HEK293 (cell line): ENCODE measurements around the gene PHAF1.

Experiments used
- CTCF ChIA-PET: fragments of 350-600 bp; formaldehyde crosslinking; extraction: SDS; loops from one replicate; lab custom pipeline; 2021; ENCODE audit warnings: antibody characterized with exemption; lab: Yijun Ruan, JAX
- POLR2A ChIA-PET: fragments of 300-600 bp; formaldehyde crosslinking; extraction: SDS; loops from one replicate; lab custom pipeline; 2020; ENCODE audit warnings: antibody characterized with exemption, inconsistent platforms; lab: Yijun Ruan, JAX
- H3K27ac ChIP-seq: fragments of 200-500 bp; sonication (Bioruptor generic); 2 replicates; pipeline ENCODE4 v1.5.1; 2014; ENCODE audit warnings: low read depth, low read length, control low read depth, inconsistent platforms; ENCODE audit errors: extremely low read depth
- H3K36me3 ChIP-seq, 2 experiments: fragments of 200-500 bp in 1 of 2; sonication (Bioruptor generic) in 1 of 2; 1 replicate in 1 of 2; 2 replicates in 1 of 2; pipeline ENCODE4 v1.5.1; 2014 to 2017; ENCODE audit warnings: inconsistent platforms in 2 of 2, low read length in 2 of 2; ENCODE audit not compliant: control insufficient read depth in 2 of 2, insufficient read depth in 1 of 2
- H3K4me1 ChIP-seq: fragments of 200-500 bp; sonication (Bioruptor generic); 2 replicates; pipeline ENCODE4 v1.5.1; 2014; ENCODE audit warnings: mild to moderate bottlenecking, low read length, inconsistent platforms; ENCODE audit not compliant: control insufficient read depth, insufficient read depth
- H3K4me3 ChIP-seq: 2 replicates; pipeline ENCODE4 v1.5.1; 2011; ENCODE audit warnings: low read depth, mild to moderate bottlenecking, control low read depth, low read length, moderate library complexity
- H3K9me3 ChIP-seq: fragments of 200-500 bp; sonication (Bioruptor generic); 2 replicates; pipeline ENCODE4 v1.5.1; 2014; ENCODE audit warnings: low read depth, low read length, inconsistent platforms; ENCODE audit not compliant: control insufficient read depth, insufficient read depth
- GFI1B ChIP-seq: fragments of 450-650 bp; formaldehyde crosslinking; IDR thresholded peaks from 2 replicates; pipeline ENCODE4 v1.5.1; 2016; ENCODE audit warnings: missing biosample characterization, missing genetic modification characterization
- GLI4 ChIP-seq: fragments of 450-650 bp; formaldehyde crosslinking; IDR thresholded peaks from 2 replicates; pipeline ENCODE4 v1.5.1; 2016; ENCODE audit warnings: missing biosample characterization, missing genetic modification characterization
- OSR2 ChIP-seq: fragments of 450-650 bp; formaldehyde crosslinking; IDR thresholded peaks from 2 replicates; pipeline ENCODE4 v1.5.1; 2016; ENCODE audit warnings: missing biosample characterization, missing genetic modification characterization
- ZBTB1 ChIP-seq: fragments of 450-650 bp; formaldehyde crosslinking; IDR thresholded peaks from 2 replicates; pipeline ENCODE4 v1.5.1; 2016; ENCODE audit warnings: missing biosample characterization, missing genetic modification characterization
- ZNF184 ChIP-seq: fragments of 450-650 bp; IDR thresholded peaks from 2 replicates; pipeline ENCODE4 v1.5.1; 2018; ENCODE audit warnings: missing biosample characterization, mild to moderate bottlenecking, missing genetic modification characterization
- ZNF404 ChIP-seq: fragments of 450-650 bp; formaldehyde crosslinking; IDR thresholded peaks from 2 replicates; pipeline ENCODE4 v1.5.1; 2017; ENCODE audit warnings: missing biosample characterization, missing genetic modification characterization
- ZNF560 ChIP-seq: fragments of 450-650 bp; formaldehyde crosslinking; IDR thresholded peaks from 2 replicates; pipeline ENCODE4 v1.5.1; 2017; ENCODE audit warnings: missing biosample characterization, missing genetic modification characterization, borderline replicate concordance
- ZNF658 ChIP-seq: fragments of 450-650 bp; formaldehyde crosslinking; IDR thresholded peaks from 2 replicates; pipeline ENCODE4; 2016; ENCODE audit warnings: missing biosample characterization, missing genetic modification characterization
- ZNF660 ChIP-seq: fragments of 450-650 bp; IDR thresholded peaks from 2 replicates; pipeline ENCODE4 v1.5.1; 2018; ENCODE audit warnings: missing biosample characterization, mild to moderate bottlenecking, missing genetic modification characterization
- ZSCAN16 ChIP-seq: fragments of 450-650 bp; formaldehyde crosslinking; IDR thresholded peaks from 2 replicates; pipeline ENCODE4 v1.5.1; 2016; ENCODE audit warnings: missing biosample characterization, missing genetic modification characterization
- TF ChIP-seq, protein P1 (sequence below): fragments of 450-650 bp; formaldehyde crosslinking; conservative IDR thresholded peaks from 2 replicates; pipeline ENCODE4 v1.5.1; 2016; ENCODE audit warnings: low read depth, missing biosample characterization, missing genetic modification characterization
- TF ChIP-seq, protein P2 (sequence below): fragments of 450-650 bp; formaldehyde crosslinking; IDR thresholded peaks from 2 replicates; pipeline ENCODE4 v1.5.1; 2016; ENCODE audit warnings: missing biosample characterization, missing genetic modification characterization
- TF ChIP-seq, protein P3 (sequence below): fragments of 450-650 bp; formaldehyde crosslinking; IDR thresholded peaks from 2 replicates; pipeline ENCODE4 v1.5.1; 2016; ENCODE audit warnings: missing biosample characterization, missing genetic modification characterization
- TF ChIP-seq, protein P4 (sequence below): fragments of 450-650 bp; formaldehyde crosslinking; IDR thresholded peaks from 2 replicates; pipeline ENCODE4 v1.5.1; 2016; ENCODE audit warnings: missing biosample characterization, missing genetic modification characterization

Gene PHAF1

DNA sequence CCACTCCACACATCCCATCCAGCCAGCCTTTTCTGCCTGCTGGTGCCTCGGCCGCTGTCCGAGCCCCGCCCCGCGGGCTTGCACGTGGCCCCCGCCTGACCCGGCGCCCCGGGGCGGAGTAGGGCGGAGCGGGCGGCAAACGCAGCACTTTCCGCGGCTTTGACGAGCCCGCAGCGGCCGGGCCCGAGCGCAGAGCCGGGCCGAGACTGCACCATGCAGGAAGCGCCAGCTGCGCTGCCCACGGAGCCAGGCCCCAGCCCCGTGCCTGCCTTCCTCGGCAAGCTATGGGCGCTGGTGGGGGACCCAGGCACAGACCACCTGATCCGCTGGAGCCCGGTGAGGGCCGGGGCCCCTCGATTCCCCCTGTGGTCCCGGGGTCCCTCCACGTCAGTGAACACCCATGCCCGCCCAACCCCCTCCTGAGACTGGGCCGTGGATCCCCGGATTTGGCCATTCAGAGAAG is 54.9 kb downstream of the PHAF1 start, which contains the start of gene HSF4:
Gene HSF4 (plus strand): TSS at position 147 of the 463 bp plus-strand sequence. CDS start 67 bp downstream, at position 214.
- H3K9me3 ChIP-seq = no peaks in the 10 kb centered on the region
- TF ChIP-seq ZNF404 (tag by site-specific recombination) (no peak), GFI1B (tag by site-specific recombination) (no peak), ZSCAN16 (tag by site-specific recombination) (no peak), ZNF658 (tag by site-specific recombination) (no peak)
- TF ChIP-seq, protein P1, sequence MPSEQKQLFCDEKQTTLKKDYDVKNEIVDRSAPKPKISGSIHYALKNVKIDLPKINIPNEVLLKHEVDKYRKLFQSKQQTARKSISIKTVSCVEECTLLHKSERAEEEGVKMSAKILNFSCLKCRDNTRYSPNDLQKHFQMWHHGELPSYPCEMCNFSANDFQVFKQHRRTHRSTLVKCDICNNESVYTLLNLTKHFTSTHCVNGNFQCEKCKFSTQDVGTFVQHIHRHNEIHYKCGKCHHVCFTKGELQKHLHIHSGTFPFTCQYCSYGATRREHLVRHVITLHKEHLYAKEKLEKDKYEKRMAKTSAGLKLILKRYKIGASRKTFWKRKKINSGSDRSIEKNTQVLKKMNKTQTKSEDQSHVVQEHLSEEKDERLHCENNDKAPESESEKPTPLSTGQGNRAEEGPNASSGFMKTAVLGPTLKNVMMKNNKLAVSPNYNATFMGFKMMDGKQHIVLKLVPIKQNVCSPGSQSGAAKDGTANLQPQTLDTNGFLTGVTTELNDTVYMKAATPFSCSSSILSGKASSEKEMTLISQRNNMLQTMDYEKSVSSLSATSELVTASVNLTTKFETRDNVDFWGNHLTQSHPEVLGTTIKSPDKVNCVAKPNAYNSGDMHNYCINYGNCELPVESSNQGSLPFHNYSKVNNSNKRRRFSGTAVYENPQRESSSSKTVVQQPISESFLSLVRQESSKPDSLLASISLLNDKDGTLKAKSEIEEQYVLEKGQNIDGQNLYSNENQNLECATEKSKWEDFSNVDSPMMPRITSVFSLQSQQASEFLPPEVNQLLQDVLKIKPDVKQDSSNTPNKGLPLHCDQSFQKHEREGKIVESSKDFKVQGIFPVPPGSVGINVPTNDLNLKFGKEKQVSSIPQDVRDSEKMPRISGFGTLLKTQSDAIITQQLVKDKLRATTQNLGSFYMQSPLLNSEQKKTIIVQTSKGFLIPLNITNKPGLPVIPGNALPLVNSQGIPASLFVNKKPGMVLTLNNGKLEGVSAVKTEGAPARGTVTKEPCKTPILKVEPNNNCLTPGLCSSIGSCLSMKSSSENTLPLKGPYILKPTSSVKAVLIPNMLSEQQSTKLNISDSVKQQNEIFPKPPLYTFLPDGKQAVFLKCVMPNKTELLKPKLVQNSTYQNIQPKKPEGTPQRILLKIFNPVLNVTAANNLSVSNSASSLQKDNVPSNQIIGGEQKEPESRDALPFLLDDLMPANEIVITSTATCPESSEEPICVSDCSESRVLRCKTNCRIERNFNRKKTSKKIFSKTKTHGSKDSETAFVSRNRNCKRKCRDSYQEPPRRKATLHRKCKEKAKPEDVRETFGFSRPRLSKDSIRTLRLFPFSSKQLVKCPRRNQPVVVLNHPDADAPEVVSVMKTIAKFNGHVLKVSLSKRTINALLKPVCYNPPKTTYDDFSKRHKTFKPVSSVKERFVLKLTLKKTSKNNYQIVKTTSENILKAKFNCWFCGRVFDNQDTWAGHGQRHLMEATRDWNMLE (tag by site-specific recombination) = no peak
- TF ChIP-seq, protein P2, sequence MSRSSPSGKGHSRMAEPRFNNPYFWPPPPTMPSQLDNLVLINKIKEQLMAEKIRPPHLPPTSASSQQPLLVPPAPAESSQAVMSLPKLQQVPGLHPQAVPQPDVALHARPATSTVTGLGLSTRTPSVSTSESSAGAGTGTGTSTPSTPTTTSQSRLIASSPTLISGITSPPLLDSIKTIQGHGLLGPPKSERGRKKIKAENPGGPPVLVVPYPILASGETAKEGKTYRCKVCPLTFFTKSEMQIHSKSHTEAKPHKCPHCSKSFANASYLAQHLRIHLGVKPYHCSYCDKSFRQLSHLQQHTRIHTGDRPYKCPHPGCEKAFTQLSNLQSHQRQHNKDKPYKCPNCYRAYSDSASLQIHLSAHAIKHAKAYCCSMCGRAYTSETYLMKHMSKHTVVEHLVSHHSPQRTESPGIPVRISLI (tag by site-specific recombination) = no peak
- no peak within 1 kb of the TSS for H3K27ac ChIP-seq
- no peak within 1 kb of the TSS for H3K4me3 ChIP-seq
- CTCF ChIA-PET = interaction anchor here (0.5 to 0.6 kb wide), 2 partner anchors 11 to 114 kb away, joined by 3 read pairs; no protein-coding TSS in a partner anchor
- peaks cover 0 to 3% of the 10 kb centered on the region in 2 experiments; a peak in 1 of 3 replicates for H3K36me3 ChIP-seq
- POLR2A ChIA-PET = no interaction called here
- H3K4me1 ChIP-seq = no peaks in the 10 kb centered on the region

DNA sequence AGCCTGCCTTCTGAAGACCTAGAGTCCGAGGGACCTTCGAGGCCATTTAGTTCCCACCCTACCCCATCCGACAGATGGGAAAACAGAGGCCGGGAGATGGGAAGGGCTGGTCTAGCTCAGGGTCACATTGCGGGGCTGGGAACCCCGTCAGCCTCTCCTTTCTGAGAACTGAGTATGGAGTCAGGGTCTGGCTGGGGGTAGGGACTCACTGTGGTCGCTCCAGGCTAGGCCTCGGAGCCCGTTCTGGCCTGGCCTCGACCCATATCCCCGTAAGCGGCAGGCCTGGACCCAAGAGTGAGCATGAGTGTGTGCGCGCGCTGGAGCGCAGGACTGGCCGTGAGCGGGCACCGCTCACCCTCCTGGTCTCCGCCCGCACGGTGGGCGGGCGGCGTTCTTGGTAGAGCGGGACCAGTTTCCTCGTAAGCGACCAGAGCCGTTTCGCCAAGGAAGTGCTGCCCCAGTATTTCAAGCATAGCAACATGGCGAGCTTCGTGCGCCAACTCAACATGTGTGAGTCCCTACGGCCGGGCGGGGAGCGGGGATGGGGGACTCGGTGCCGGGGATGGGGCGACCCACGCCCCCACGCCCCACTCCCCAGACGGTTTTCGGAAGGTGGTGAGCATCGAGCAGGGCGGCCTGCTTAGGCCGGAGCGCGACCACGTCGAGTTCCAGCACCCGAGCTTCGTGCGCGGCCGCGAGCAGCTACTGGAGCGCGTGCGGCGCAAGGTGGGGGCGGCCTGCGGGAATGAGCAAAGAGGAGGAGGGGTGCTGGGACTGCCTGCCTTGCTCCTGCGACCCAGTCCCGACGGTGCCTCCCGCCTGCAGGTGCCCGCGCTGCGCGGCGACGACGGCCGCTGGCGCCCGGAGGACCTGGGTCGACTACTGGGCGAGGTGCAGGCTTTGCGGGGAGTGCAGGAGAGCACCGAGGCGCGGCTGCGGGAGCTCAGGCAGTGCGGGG is 55.7 kb downstream of the PHAF1 start:
- Histone ChIP-seq H3K27ac (no peak overlapping the region), H3K36me3 (peaks cover 0 to 3% of the 10 kb centered on the region in 2 experiments; a peak in 1 of 3 replicates), H3K4me1 (no peaks in the 10 kb centered on the region), H3K9me3 (no peaks in the 10 kb centered on the region), H3K4me3 (no peak overlapping the region)
- CTCF ChIA-PET = no interaction called here
- TF ChIP-seq ZNF660 (tag by site-specific recombination) (no peak), ZBTB1 (no peak), GLI4 (tag by site-specific recombination) (no peak), OSR2 (tag by site-specific recombination) (no peak), ZNF184 (tag by site-specific recombination) (no peak), ZNF560 (no peak)
- TF ChIP-seq, protein P3, sequence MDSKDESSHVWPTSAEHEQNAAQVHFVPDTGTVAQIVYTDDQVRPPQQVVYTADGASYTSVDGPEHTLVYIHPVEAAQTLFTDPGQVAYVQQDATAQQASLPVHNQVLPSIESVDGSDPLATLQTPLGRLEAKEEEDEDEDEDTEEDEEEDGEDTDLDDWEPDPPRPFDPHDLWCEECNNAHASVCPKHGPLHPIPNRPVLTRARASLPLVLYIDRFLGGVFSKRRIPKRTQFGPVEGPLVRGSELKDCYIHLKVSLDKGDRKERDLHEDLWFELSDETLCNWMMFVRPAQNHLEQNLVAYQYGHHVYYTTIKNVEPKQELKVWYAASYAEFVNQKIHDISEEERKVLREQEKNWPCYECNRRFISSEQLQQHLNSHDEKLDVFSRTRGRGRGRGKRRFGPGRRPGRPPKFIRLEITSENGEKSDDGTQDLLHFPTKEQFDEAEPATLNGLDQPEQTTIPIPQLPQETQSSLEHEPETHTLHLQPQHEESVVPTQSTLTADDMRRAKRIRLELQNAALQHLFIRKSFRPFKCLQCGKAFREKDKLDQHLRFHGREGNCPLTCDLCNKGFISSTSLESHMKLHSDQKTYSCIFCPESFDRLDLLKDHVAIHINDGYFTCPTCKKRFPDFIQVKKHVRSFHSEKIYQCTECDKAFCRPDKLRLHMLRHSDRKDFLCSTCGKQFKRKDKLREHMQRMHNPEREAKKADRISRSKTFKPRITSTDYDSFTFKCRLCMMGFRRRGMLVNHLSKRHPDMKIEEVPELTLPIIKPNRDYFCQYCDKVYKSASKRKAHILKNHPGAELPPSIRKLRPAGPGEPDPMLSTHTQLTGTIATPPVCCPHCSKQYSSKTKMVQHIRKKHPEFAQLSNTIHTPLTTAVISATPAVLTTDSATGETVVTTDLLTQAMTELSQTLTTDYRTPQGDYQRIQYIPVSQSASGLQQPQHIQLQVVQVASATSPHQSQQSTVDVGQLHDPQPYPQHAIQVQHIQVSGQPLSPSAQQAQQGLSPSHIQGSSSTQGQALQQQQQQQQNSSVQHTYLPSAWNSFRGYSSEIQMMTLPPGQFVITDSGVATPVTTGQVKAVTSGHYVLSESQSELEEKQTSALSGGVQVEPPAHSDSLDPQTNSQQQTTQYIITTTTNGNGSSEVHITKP (tag by site-specific recombination) = no peak
- TF ChIP-seq, protein P4, sequence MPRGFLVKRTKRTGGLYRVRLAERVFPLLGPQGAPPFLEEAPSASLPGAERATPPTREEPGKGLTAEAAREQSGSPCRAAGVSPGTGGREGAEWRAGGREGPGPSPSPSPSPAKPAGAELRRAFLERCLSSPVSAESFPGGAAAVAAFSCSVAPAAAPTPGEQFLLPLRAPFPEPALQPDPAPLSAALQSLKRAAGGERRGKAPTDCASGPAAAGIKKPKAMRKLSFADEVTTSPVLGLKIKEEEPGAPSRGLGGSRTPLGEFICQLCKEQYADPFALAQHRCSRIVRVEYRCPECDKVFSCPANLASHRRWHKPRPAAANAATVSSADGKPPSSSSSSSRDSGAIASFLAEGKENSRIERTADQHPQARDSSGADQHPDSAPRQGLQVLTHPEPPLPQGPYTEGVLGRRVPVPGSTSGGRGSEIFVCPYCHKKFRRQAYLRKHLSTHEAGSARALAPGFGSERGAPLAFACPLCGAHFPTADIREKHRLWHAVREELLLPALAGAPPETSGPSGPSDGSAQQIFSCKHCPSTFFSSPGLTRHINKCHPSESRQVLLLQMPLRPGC (tag by site-specific recombination) = no peak
- POLR2A ChIA-PET = no interaction called here
